ENCODE results near the gene KBTBD2.

DNA sequence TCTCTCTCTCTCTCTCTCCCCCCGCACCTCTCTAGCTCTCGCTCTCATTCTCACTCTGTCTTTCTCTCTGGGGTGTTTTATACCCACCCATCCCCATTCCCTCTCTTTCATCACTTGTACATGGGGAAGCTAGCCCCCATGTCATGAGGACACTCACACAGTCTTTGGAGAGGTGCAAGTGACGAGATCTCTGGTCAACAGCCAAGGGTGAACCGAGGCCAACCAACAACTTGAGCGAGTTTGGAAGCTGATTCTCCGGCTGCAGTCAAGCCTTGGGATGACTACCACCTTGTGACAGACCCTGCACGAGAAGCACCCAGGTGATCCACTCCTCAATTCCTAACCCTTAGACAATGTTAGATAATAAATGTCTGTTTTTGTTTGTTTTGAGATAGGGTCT, 10.1 kb upstream of the KBTBD2 start:
- TF ChIP-seq, protein P1, sequence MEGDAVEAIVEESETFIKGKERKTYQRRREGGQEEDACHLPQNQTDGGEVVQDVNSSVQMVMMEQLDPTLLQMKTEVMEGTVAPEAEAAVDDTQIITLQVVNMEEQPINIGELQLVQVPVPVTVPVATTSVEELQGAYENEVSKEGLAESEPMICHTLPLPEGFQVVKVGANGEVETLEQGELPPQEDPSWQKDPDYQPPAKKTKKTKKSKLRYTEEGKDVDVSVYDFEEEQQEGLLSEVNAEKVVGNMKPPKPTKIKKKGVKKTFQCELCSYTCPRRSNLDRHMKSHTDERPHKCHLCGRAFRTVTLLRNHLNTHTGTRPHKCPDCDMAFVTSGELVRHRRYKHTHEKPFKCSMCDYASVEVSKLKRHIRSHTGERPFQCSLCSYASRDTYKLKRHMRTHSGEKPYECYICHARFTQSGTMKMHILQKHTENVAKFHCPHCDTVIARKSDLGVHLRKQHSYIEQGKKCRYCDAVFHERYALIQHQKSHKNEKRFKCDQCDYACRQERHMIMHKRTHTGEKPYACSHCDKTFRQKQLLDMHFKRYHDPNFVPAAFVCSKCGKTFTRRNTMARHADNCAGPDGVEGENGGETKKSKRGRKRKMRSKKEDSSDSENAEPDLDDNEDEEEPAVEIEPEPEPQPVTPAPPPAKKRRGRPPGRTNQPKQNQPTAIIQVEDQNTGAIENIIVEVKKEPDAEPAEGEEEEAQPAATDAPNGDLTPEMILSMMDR (conservative IDR thresholded peaks at IDR 0.05): no peak
- TF ChIP-seq EZH2 (IDR thresholded peaks at IDR 0.05; ENCODE audit: low read depth): no peak
